Ectodermal cell (in vitro differentiated cells): ENCODE results near the gene CXCR3.
"Not testable (repeated sequence)": the region's sequence is repeated elsewhere in the genome, so short reads cannot be mapped to it uniquely, and the experiment has no call there.

Source experiments
- H3K27ac ChIP-seq: 2 replicates; pipeline ENCODE4 v1.7.0; 2013; ENCODE audit warnings: mild to moderate bottlenecking, low read depth, low read length; ENCODE audit not compliant: insufficient read depth, poor library complexity, severe bottlenecking
- H3K27me3 ChIP-seq: 2 replicates; pipeline ENCODE4 v1.7.0; 2013; ENCODE audit warnings: mild to moderate bottlenecking, low read length; ENCODE audit not compliant: insufficient read depth, control insufficient read depth, poor library complexity, severe bottlenecking
- H3K36me3 ChIP-seq: one replicate; pipeline ENCODE4 v1.7.0; 2013; ENCODE audit warnings: low read length; ENCODE audit not compliant: control insufficient read depth, insufficient read depth
- H3K4me1 ChIP-seq: one replicate; pipeline ENCODE4 v1.7.0; 2013; ENCODE audit warnings: low read length; ENCODE audit not compliant: control insufficient read depth, insufficient read depth
- H3K4me3 ChIP-seq: 2 replicates; pipeline ENCODE4 v1.7.0; 2013; ENCODE audit warnings: low read depth, low read length, control low read depth; ENCODE audit not compliant: insufficient read depth
- H3K9me3 ChIP-seq: 2 replicates; pipeline ENCODE4 v1.7.0; 2013; ENCODE audit warnings: mild to moderate bottlenecking, low read length, moderate library complexity; ENCODE audit not compliant: control insufficient read depth
- WGBS, 2 experiments: methylation state at CpG; one replicate each; pipeline ENCODE4 v1.1.7; 2013; ENCODE audit warnings: missing lambda C conversion rate in 2 of 2; 5-methylcytosine and 5-hydroxymethylcytosine counted together

The CXCR3 gene

GRCh38 chrX:71612256-71612655, 6.1 kb downstream of the CXCR3 start:
- H3K4me1 ChIP-seq, result no peaks in the 10 kb centered on the region
- 96 to 98% methylated on average over 7 to 8 of the region's 8 CpGs for WGBS, 2 experiments
- H3K27me3 ChIP-seq, result no peaks in the 10 kb centered on the region
- H3K36me3 ChIP-seq, result no peaks in the 10 kb centered on the region
- no peaks in the 10 kb centered on the region for H3K9me3 ChIP-seq
- no peak overlapping the region for H3K4me3 ChIP-seq
- H3K27ac ChIP-seq, result no peak overlapping the region

GRCh38 chrX:71611736-71612135, 6.6 kb downstream of the CXCR3 start:
- not testable (repeated sequence) for H3K9me3 ChIP-seq, H3K27me3 ChIP-seq, H3K36me3 ChIP-seq, H3K4me3 ChIP-seq, H3K27ac ChIP-seq, H3K4me1 ChIP-seq
- WGBS, 2 experiments, result 93 to 97% methylated on average over 8 to 9 of the region's 9 CpGs

- WGBS, 2 experiments, result 92 to 98% methylated on average over 2 to 3 of the region's 3 CpGs
- Histone ChIP-seq H3K36me3 (no peaks in the 10 kb centered on the region), H3K9me3 (no peaks in the 10 kb centered on the region), H3K4me1 (no peaks in the 10 kb centered on the region), H3K27me3 (no peaks in the 10 kb centered on the region), H3K27ac (no peak overlapping the region), H3K4me3 (no peak overlapping the region)
These were observed 9.1 kb downstream of the CXCR3 start for GRCh38 chrX:71609095-71609750.

GRCh38 chrX:71607488-71607887, 10.8 kb downstream of the CXCR3 start:
- H3K36me3 ChIP-seq, result no peaks in the 10 kb centered on the region
- no peak overlapping the region for H3K27ac ChIP-seq
- 96 to 98% methylated on average over 2 of the region's 2 CpGs for WGBS, 2 experiments
- H3K4me1 ChIP-seq, result no peaks in the 10 kb centered on the region
- no peak overlapping the region for H3K4me3 ChIP-seq
- H3K9me3 ChIP-seq, result no peaks in the 10 kb centered on the region
- H3K27me3 ChIP-seq, result no peaks in the 10 kb centered on the region

GRCh38 chrX:71606536-71607216, 11.6 kb downstream of the CXCR3 start:
- H3K4me1 ChIP-seq, result no peaks in the 10 kb centered on the region
- no peaks in the 10 kb centered on the region for H3K27me3 ChIP-seq
- H3K27ac ChIP-seq, result no peak overlapping the region
- H3K9me3 ChIP-seq, result no peaks in the 10 kb centered on the region
- no peak overlapping the region for H3K4me3 ChIP-seq
- 88 to 89% methylated on average over 9 of the region's 9 CpGs for WGBS, 2 experiments
- no peaks in the 10 kb centered on the region for H3K36me3 ChIP-seq

DNA sequence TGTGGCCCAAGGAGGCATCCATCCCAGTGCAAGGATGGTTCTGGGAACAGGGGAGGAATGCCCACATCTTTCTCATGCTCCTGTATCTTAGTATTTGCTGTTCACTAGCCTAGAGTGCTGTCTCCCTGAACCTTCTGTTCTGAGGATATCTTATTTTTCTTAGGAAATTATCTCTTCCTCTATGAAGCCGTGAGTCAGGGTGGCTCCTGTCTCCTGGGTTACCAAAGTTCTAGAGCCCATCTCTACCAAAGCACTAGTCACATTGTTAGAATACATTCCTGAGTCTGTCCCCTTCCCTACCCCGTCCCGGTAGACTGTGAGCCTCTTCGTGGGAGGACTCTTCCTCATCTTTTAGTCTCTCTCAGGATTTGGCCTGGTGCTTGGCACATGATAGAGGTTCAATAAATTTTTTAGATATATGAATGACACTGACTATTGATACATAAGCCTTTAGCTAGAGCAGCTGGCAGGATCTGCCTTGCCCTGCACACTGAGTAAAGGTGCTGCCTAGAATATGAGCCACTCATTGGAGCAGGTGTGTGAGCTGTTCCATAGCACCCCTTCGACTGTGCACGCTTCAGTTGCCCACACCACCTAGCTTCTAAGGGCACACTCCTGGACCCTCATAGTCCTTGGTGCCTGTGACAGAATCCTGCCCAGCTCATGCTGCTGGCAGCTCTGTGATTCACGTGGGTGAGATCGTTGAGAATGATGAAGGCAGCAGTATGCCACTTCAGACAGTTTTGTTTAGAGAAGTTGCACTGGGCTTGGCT, 13.3 kb downstream of the CXCR3 start:
- Histone ChIP-seq H3K27ac (no peak overlapping the region), H3K36me3 (no peaks in the 10 kb centered on the region), H3K27me3 (no peaks in the 10 kb centered on the region), H3K9me3 (no peaks in the 10 kb centered on the region), H3K4me3 (no peak overlapping the region), H3K4me1 (no peaks in the 10 kb centered on the region)
- WGBS, 2 experiments, result 97 to 98% methylated on average over 7 to 8 of the region's 8 CpGs

DNA sequence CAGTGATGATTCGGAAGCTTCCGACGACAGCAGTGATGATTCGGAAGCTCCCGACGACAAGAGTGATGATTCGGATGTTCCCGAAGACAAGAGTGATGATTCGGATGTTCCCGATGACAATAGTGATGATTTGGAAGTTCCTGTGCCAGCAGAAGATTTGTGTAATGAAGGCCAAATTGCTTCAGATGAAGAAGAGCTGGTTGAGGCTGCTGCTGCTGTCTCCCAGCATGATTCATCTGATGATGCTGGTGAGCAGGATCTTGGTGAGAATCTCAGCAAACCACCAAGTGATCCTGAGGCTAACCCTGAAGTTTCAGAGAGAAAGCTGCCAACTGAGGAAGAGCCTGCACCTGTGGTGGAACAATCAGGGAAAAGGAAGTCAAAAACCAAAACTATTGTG, 14.2 kb downstream of the CXCR3 start:
- H3K27me3 ChIP-seq, result no peaks in the 10 kb centered on the region
- no peak overlapping the region for H3K27ac ChIP-seq
- no peak overlapping the region for H3K4me3 ChIP-seq
- H3K36me3 ChIP-seq, result no peaks in the 10 kb centered on the region
- no peaks in the 10 kb centered on the region for H3K4me1 ChIP-seq
- no peaks in the 10 kb centered on the region for H3K9me3 ChIP-seq
- 96 to 97% methylated on average over 10 of the region's 10 CpGs for WGBS, 2 experiments

DNA sequence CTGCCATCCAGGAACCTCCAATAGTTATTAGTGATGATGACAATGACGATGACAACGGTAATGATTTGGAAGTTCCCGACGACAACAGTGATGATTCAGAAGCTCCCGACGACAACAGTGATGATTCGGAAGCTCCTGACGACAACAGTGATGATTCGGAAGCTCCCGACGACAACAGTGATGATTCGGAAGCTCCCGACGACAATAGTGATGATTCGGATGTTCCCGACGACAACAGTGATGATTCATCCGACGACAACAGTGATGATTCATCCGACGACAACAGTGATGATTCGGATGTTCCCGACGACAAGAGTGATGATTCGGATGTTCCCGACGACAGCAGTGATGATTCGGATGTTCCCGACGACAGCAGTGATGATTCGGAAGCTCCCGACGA, 14.7 kb downstream of the CXCR3 start:
- Histone ChIP-seq H3K4me3 (no peak overlapping the region), H3K36me3 (no peaks in the 10 kb centered on the region), H3K27ac (no peak overlapping the region), H3K9me3 (no peaks in the 10 kb centered on the region), H3K4me1 (no peaks in the 10 kb centered on the region), H3K27me3 (no peaks in the 10 kb centered on the region)
- 95 to 96% methylated on average over 33 of the region's 33 CpGs for WGBS, 2 experiments

GRCh38 chrX:71599965-71600364, 18.3 kb downstream of the CXCR3 start:
- H3K27ac ChIP-seq, result no peak overlapping the region
- H3K27me3 ChIP-seq, result no peaks in the 10 kb centered on the region
- no peaks in the 10 kb centered on the region for H3K4me1 ChIP-seq
- no peak overlapping the region for H3K4me3 ChIP-seq
- no peaks in the 10 kb centered on the region for H3K9me3 ChIP-seq
- 97 to 100% methylated on average over 2 of the region's 2 CpGs for WGBS, 2 experiments
- H3K36me3 ChIP-seq, result no peaks in the 10 kb centered on the region

GRCh38 chrX:71593210-71593609, 25.1 kb downstream of the CXCR3 start:
- not testable (repeated sequence) for H3K27ac ChIP-seq, H3K27me3 ChIP-seq, H3K36me3 ChIP-seq, H3K4me3 ChIP-seq, H3K4me1 ChIP-seq, H3K9me3 ChIP-seq
- 35 to 73% methylated on average over 3 to 4 of the region's 8 CpGs for WGBS, 2 experiments
